PFSK-1 (cell line): Measurements from ENCODE around the gene BEST2.

Experiments
- POLR2AphosphoS5 ChIP-seq: IDR thresholded peaks from 2 replicates; pipeline ENCODE4 v1.6.1; 2012; ENCODE audit warnings: low read depth, mild to moderate bottlenecking, control low read depth, low read length, moderate library complexity
- SIN3A ChIP-seq: IDR thresholded peaks from 2 replicates; pipeline ENCODE4 v1.6.1; 2012; ENCODE audit warnings: mild to moderate bottlenecking, low read length, moderate library complexity, borderline replicate concordance; ENCODE audit not compliant: insufficient read depth

GRCh38 chr19:12778017-12778904 lies 26.7 kb downstream of the BEST2 start:
- peak; percentile 45; the same call in 1 of the 2 replicates for TF ChIP-seq POLR2AphosphoS5
- peak; percentile 28; the same call in 1 of the 2 replicates for TF ChIP-seq SIN3A
